Neural progenitor cell (in vitro differentiated cells): ENCODE measurements around the gene TRIM28. TPM values are rescaled to one million over a fixed set of nuclear protein-coding genes. Genes with fewer than 3 reads are reported as not detected.

ENCODE experiments used
- DNase-seq: peaks from one replicate; pipeline ENCODE4 v3.0.0-alpha.2; 2016; ENCODE audit warnings: low spot score
- H2AFZ ChIP-seq: fragments of 200-600 bp; sonication (generic); replicated peaks from 2 replicates; pipeline ENCODE4 v1.6.1; 2016; ENCODE audit warnings: antibody characterized with exemption
- H3F3A ChIP-seq: fragments of 200-600 bp; sonication (generic); 2 replicates; pipeline ENCODE4 v1.6.1; 2016; ENCODE audit warnings: antibody characterized with exemption, low read depth
- H3K27ac ChIP-seq: fragments of 200-600 bp; sonication (generic); 2 replicates; pipeline ENCODE4 v1.5.1; 2016; ENCODE audit warnings: mild to moderate bottlenecking
- H3K27me3 ChIP-seq: fragments of 200-600 bp; sonication (generic); 2 replicates; pipeline ENCODE4 v1.6.1; 2016; ENCODE audit warnings: mild to moderate bottlenecking, moderate library complexity
- H3K36me3 ChIP-seq: fragments of 200-600 bp; sonication (generic); 2 replicates; pipeline ENCODE4 v1.5.1; 2016
- H3K4me1 ChIP-seq: fragments of 200-600 bp; sonication (generic); 2 replicates; pipeline ENCODE4 v1.6.1; 2016; ENCODE audit warnings: mixed run types
- H3K4me2 ChIP-seq: fragments of 200-600 bp; sonication (generic); 2 replicates; pipeline ENCODE4 v1.6.1; 2016
- H3K4me3 ChIP-seq: fragments of 200-600 bp; sonication (generic); 2 replicates; pipeline ENCODE4 v1.5.1; 2016
- H3K79me2 ChIP-seq: fragments of 200-600 bp; sonication (generic); 2 replicates; pipeline ENCODE4 v1.6.1; 2016; ENCODE audit warnings: low read depth
- H3K9ac ChIP-seq: fragments of 200-600 bp; sonication (generic); 2 replicates; pipeline ENCODE4 v1.6.1; 2016
- H3K9me3 ChIP-seq: fragments of 200-600 bp; sonication (generic); 2 replicates; pipeline ENCODE4 v1.5.1; 2016; ENCODE audit warnings: low read depth
- H4K20me1 ChIP-seq: fragments of 200-600 bp; sonication (generic); 2 replicates; pipeline ENCODE4 v1.6.1; 2016; ENCODE audit warnings: low read depth
- H3K27ac Mint-ChIP-seq: 3 replicates; pipeline ENCODE4 v1.8.0; 2021; ENCODE audit warnings: mixed read lengths
- H3K27me3 Mint-ChIP-seq: 2 replicates; pipeline ENCODE4 v1.8.0; 2022; ENCODE audit warnings: low read depth, mild to moderate bottlenecking, inconsistent platforms, moderate library complexity, mixed read lengths; ENCODE audit not compliant: insufficient read depth
- H3K36me3 Mint-ChIP-seq: 3 replicates; pipeline ENCODE4 v1.8.0; 2021; ENCODE audit warnings: mixed read lengths
- H3K4me1 Mint-ChIP-seq: 3 replicates; pipeline ENCODE4 v1.8.0; 2021; ENCODE audit warnings: mixed read lengths
- H3K4me3 Mint-ChIP-seq: 3 replicates; pipeline ENCODE4 v1.8.0; 2021; ENCODE audit warnings: mild to moderate bottlenecking, moderate library complexity, mixed read lengths
- H3K9me3 Mint-ChIP-seq: 3 replicates; pipeline ENCODE4 v1.8.0; 2020; ENCODE audit warnings: mixed read lengths
- CTCF ChIP-seq: fragments of 200-600 bp; sonication (generic); IDR thresholded peaks from 2 replicates; pipeline ENCODE4 v1.5.1; 2017; ENCODE audit warnings: antibody characterized with exemption, mild to moderate bottlenecking
- EZH2 ChIP-seq: fragments of 200-600 bp; sonication (generic); IDR thresholded peaks from 2 replicates; pipeline ENCODE4 v1.6.1; 2017; ENCODE audit warnings: antibody characterized with exemption, mild to moderate bottlenecking, moderate library complexity
- EZH2phosphoT487 ChIP-seq: fragments of 200-600 bp; sonication (generic); IDR thresholded peaks from 2 replicates; pipeline ENCODE4 v1.6.1; 2017; ENCODE audit warnings: antibody characterized with exemption
- total RNA-seq: library from RNA; depleted of rRNA; stranded (reverse); fragments of >200 nt; gene quantifications from 2 replicates; pipeline ENCODE4 v1.2.3, GENCODE V29; 2015; ENCODE audit warnings: low replicate concordance

TRIM28 gene
- total RNA-seq, 1 donor from 2014 or later: 390 TPM

- Mint-ChIP-seq H3K4me3 (peak overlapping the region; percentile 44), H3K27ac (no peak overlapping the region)
Observed at GRCh38 chr19:58551123-58551497, 7.2 kb downstream of the TRIM28 start.

GRCh38 chr19:58551577-58552471, 8.0 kb downstream of the TRIM28 start:
- peaks cover 11% of the 10 kb centered on the region for H3K4me1 ChIP-seq
- H2AFZ ChIP-seq: no peak overlapping the region
- Mint-ChIP-seq H3K27me3 (peaks cover 24% of the 10 kb centered on the region), H3K4me3 (peak overlapping the region; percentile 27), H3K9me3 (no peaks in the 10 kb centered on the region), H3K27ac (no peak overlapping the region), H3K4me1 (peaks cover 31% of the 10 kb centered on the region), H3K36me3 (peaks cover 34% of the 10 kb centered on the region)
- no peak for TF ChIP-seq EZH2
- no peak for TF ChIP-seq CTCF
- TF ChIP-seq EZH2phosphoT487: no peak
- H4K20me1 ChIP-seq: peaks cover 51% of the 10 kb centered on the region
- no peaks in the 10 kb centered on the region for H3K27me3 ChIP-seq
- H3K4me3 ChIP-seq: no peak overlapping the region
- H3K4me2 ChIP-seq: no peak overlapping the region
- peaks cover 96% of the 10 kb centered on the region for H3F3A ChIP-seq
- no peaks in the 10 kb centered on the region for H3K36me3 ChIP-seq
- H3K27ac ChIP-seq: peak overlapping the region; percentile 14
- peaks cover 53% of the 10 kb centered on the region for H3K79me2 ChIP-seq
- H3K9ac ChIP-seq: no peak overlapping the region
- no peak for DNase-seq
- no peaks in the 10 kb centered on the region for H3K9me3 ChIP-seq

More at GRCh38 chr19:58551123-58551497, 7.2 kb downstream of the TRIM28 start:
- Mint-ChIP-seq H3K4me1 (peaks cover 31% of the 10 kb centered on the region), H3K9me3 (no peaks in the 10 kb centered on the region), H3K36me3 (peaks cover 35% of the 10 kb centered on the region), H3K27me3 (peaks cover 25% of the 10 kb centered on the region)
- Histone ChIP-seq H3K4me2 (no peak overlapping the region), H3K36me3 (no peaks in the 10 kb centered on the region), H3K4me1 (peaks cover 18% of the 10 kb centered on the region), H3F3A (peaks cover 96% of the 10 kb centered on the region), H3K4me3 (no peak overlapping the region), H3K9ac (no peak overlapping the region), H3K27me3 (no peaks in the 10 kb centered on the region), H3K9me3 (no peaks in the 10 kb centered on the region), H3K79me2 (peaks cover 53% of the 10 kb centered on the region), H3K27ac (no peak overlapping the region), H2AFZ (no peak overlapping the region), H4K20me1 (peaks cover 55% of the 10 kb centered on the region)
- TF ChIP-seq EZH2phosphoT487: no peak
- no peak for TF ChIP-seq EZH2
- TF ChIP-seq CTCF: no peak
- DNase-seq: no peak

- Histone ChIP-seq H3K79me2 (peaks cover 53% of the 10 kb centered on the region), H3K36me3 (no peaks in the 10 kb centered on the region), H3K9me3 (no peaks in the 10 kb centered on the region), H3K4me2 (no peak overlapping the region), H4K20me1 (peaks cover 51% of the 10 kb centered on the region), H3K4me1 (peaks cover 17% of the 10 kb centered on the region), H3K27me3 (no peaks in the 10 kb centered on the region), H3K9ac (no peak overlapping the region), H3K27ac (peak overlapping the region; percentile 14), H3F3A (peaks cover 95% of the 10 kb centered on the region), H3K4me3 (no peak overlapping the region), H2AFZ (no peak overlapping the region)
- peaks cover 18% of the 10 kb centered on the region for H3K27me3 Mint-ChIP-seq
- H3K4me1 Mint-ChIP-seq: peaks cover 38% of the 10 kb centered on the region
- TF ChIP-seq CTCF (no peak), EZH2 (no peak)
- peaks cover 32% of the 10 kb centered on the region for H3K36me3 Mint-ChIP-seq
- DNase-seq: no peak
- H3K4me3 Mint-ChIP-seq: peak overlapping the region; percentile 13
- peak overlapping the region; percentile 6 for H3K27ac Mint-ChIP-seq
- H3K9me3 Mint-ChIP-seq: no peaks in the 10 kb centered on the region
Observed at GRCh38 chr19:58552655-58553054, 8.8 kb downstream of the TRIM28 start.
